Panc1 (cell line): ENCODE measurements around the gene MGAT4A. TPM values are rescaled to one million over a fixed set of nuclear protein-coding genes. Genes with fewer than 3 reads are reported as not detected.

Experiments used
- ATAC-seq: fragments of 200-7000 bp; cut with Tn5 transposase; 2 replicates; pipeline ENCODE4 v1.9.1; 2020; ENCODE audit warnings: mild to moderate bottlenecking, moderate library complexity
- BruUV-seq: library from RNA; stranded (reverse); fragments of 400-500 nt; replicated peaks from 2 replicates; lab custom pipeline; 2021; lab: Mats Ljungman, UMichigan
- CTCF ChIA-PET: fragments of 300-600 bp; sonication (Branson Sonifier 250); formaldehyde crosslinking; loops from one replicate; lab custom pipeline; 2022; ENCODE audit warnings: antibody characterized with exemption; lab: Charles Lee
- POLR2A ChIA-PET: fragments of 300-600 bp; sonication (Branson Sonifier 250); formaldehyde crosslinking; loops from one replicate; lab custom pipeline; 2022; ENCODE audit warnings: antibody characterized with exemption; lab: Charles Lee
- DNase-seq: peaks from one replicate; pipeline ENCODE4 v3.0.0-alpha.2; 2010; ENCODE audit warnings: low read depth, low spot score
- H3K27ac ChIP-seq: 2 replicates; pipeline ENCODE4 v1.5.1; 2011; ENCODE audit warnings: mild to moderate bottlenecking, low read length, inconsistent platforms
- H3K27me3 ChIP-seq: fragments of 200-500 bp; sonication (Bioruptor generic); 2 replicates; pipeline ENCODE4 v1.6.0; 2014; ENCODE audit warnings: low read length, inconsistent platforms; ENCODE audit not compliant: control insufficient read depth, insufficient read depth
- H3K36me3 ChIP-seq: fragments of 200-500 bp; sonication (Bioruptor generic); 2 replicates; pipeline ENCODE4 v1.5.1; 2014; ENCODE audit warnings: inconsistent platforms, mild to moderate bottlenecking, low read length, moderate library complexity; ENCODE audit not compliant: control insufficient read depth, insufficient read depth
- H3K4me1 ChIP-seq: 2 replicates; pipeline ENCODE4 v1.5.1; 2011; ENCODE audit warnings: inconsistent platforms, mild to moderate bottlenecking, low read length, moderate library complexity; ENCODE audit not compliant: control insufficient read depth, insufficient read depth
- H3K4me3 ChIP-seq, 2 experiments: 2 replicates each; pipeline ENCODE4 v1.5.1; 2011 to 2012; ENCODE audit warnings: low read depth in 2 of 2, low read length in 2 of 2, mild to moderate bottlenecking in 2 of 2, inconsistent platforms in 1 of 2, moderate library complexity in 1 of 2
- H3K9me3 ChIP-seq: fragments of 200-500 bp; sonication (Bioruptor generic); 2 replicates; pipeline ENCODE4 v1.5.1; 2014; ENCODE audit warnings: low read depth, mild to moderate bottlenecking, inconsistent platforms, low read length, moderate library complexity; ENCODE audit not compliant: control insufficient read depth, insufficient read depth
- CTCF ChIP-seq: fragments of 450-650 bp; IDR thresholded peaks from 2 replicates; pipeline ENCODE4 v1.5.1; 2017; ENCODE audit warnings: mild to moderate bottlenecking
- POLR2AphosphoS5 ChIP-seq: IDR thresholded peaks from 2 replicates; pipeline ENCODE4 v1.6.1; 2012; ENCODE audit warnings: mild to moderate bottlenecking, low read depth, low read length, moderate library complexity
- REST ChIP-seq, 2 experiments: IDR thresholded peaks; 2 replicates each; pipeline ENCODE4 v1.6.1; 2011 to 2012; ENCODE audit warnings: low read depth in 2 of 2, control low read depth in 1 of 2, low read length in 1 of 2, mild to moderate bottlenecking in 1 of 2, moderate library complexity in 1 of 2; ENCODE audit not compliant: insufficient read depth in 1 of 2
- SIN3A ChIP-seq: IDR thresholded peaks from 2 replicates; pipeline ENCODE4 v1.6.1; 2012; ENCODE audit warnings: low read depth, mild to moderate bottlenecking, low read length, moderate library complexity, borderline replicate concordance; ENCODE audit not compliant: insufficient read depth
- TCF7L2 ChIP-seq: IDR thresholded peaks from 2 replicates; pipeline ENCODE4 v1.6.1; 2011; ENCODE audit warnings: mild to moderate bottlenecking, low read depth, low read length, inconsistent platforms
- in situ Hi-C: cut with HindIII; loops from 2 replicates; pipeline ENCODE4 v1.10.0; 2016; ENCODE audit warnings: low sequenced_read_pairs, low pct_unique_long_range_greater_than_20kb
- intact Hi-C: fragments of 100-400 bp; cut with micrococcal nuclease; formaldehyde crosslinking; loops from one replicate; pipeline ENCODE4 v1.10.0; 2022; ENCODE audit not compliant: unreplicated experiment
- total RNA-seq: library from RNA; stranded (reverse); gene quantifications from one replicate; pipeline ENCODE4 v1.2.1, GENCODE V29; 2021; ENCODE audit not compliant: unreplicated experiment

MGAT4A gene
- total RNA-seq, 1 experiment from 2014 or later, result 4.4 TPM

GRCh38 chr2:98759338-98759737, 28.4 kb upstream of the MGAT4A start:
- CTCF ChIA-PET, result no interaction called here

GRCh38 chr2:98757904-98758421, 27.0 kb upstream of the MGAT4A start:
- ChIA-PET CTCF (no interaction called here), POLR2A (no interaction called here)
- in situ Hi-C loops (no loop called here), intact Hi-C loops (no loop called here)
- no peak overlapping the region for H3K4me3 ChIP-seq
- ATAC-seq (no peak), DNase-seq (no peak)
- peaks cover 8% of the 10 kb centered on the region; the same call in 1 of the 2 replicates for H3K27me3 ChIP-seq
- TF ChIP-seq CTCF, result no peak
- TF ChIP-seq TCF7L2, result no peak
- H3K36me3 ChIP-seq, result no peaks in the 10 kb centered on the region
- H3K9me3 ChIP-seq, result no peaks in the 10 kb centered on the region
- no peaks in the 10 kb centered on the region for H3K4me1 ChIP-seq
- H3K27ac ChIP-seq, result no peak overlapping the region
- no TSS peak for BruUV-seq

More at GRCh38 chr2:98759338-98759737, 28.4 kb upstream of the MGAT4A start:
- no TSS peak for BruUV-seq
- no peak overlapping the region for H3K4me3 ChIP-seq
- no peak for TF ChIP-seq REST (IDR thresholded peaks at IDR 0.05; ENCODE audit: insufficient read depth in 1 of 2, low read depth in 2 of 2, low read length in 1 of 2)
- no peak for TF ChIP-seq SIN3A
- TF ChIP-seq TCF7L2, result no peak
- TF ChIP-seq POLR2AphosphoS5, result no peak
- no peak for TF ChIP-seq CTCF
- no peaks in the 10 kb centered on the region for H3K36me3 ChIP-seq
- no peak for DNase-seq
- no peaks in the 10 kb centered on the region for H3K4me1 ChIP-seq
- POLR2A ChIA-PET, result no interaction called here
- H3K27ac ChIP-seq, result no peak overlapping the region
- intact Hi-C loops, result no loop called here
- H3K27me3 ChIP-seq, result peaks cover 6% of the 10 kb centered on the region; the same call in 1 of the 2 replicates
- ATAC-seq, result no peak
- no peaks in the 10 kb centered on the region for H3K9me3 ChIP-seq
- in situ Hi-C loops, result no loop called here
